Panc1 (cell line): ENCODE data around the gene ZDHHC14. TPM values are rescaled to one million over a fixed set of nuclear protein-coding genes. Genes with fewer than 3 reads are reported as not detected.

Experiments used
- ATAC-seq: fragments of 200-7000 bp; cut with Tn5 transposase; 2 replicates; pipeline ENCODE4 v1.9.1; 2020; ENCODE audit warnings: mild to moderate bottlenecking, moderate library complexity
- BruUV-seq: library from RNA; stranded (reverse); fragments of 400-500 nt; replicated peaks from 2 replicates; lab custom pipeline; 2021; lab: Mats Ljungman, UMichigan
- CTCF ChIA-PET: fragments of 300-600 bp; sonication (Branson Sonifier 250); formaldehyde crosslinking; loops from one replicate; lab custom pipeline; 2022; ENCODE audit warnings: antibody characterized with exemption; lab: Charles Lee
- POLR2A ChIA-PET: fragments of 300-600 bp; sonication (Branson Sonifier 250); formaldehyde crosslinking; loops from one replicate; lab custom pipeline; 2022; ENCODE audit warnings: antibody characterized with exemption; lab: Charles Lee
- DNase-seq: peaks from one replicate; pipeline ENCODE4 v3.0.0-alpha.2; 2010; ENCODE audit warnings: low read depth, low spot score
- H3K27ac ChIP-seq: 2 replicates; pipeline ENCODE4 v1.5.1; 2011; ENCODE audit warnings: mild to moderate bottlenecking, low read length, inconsistent platforms
- H3K27me3 ChIP-seq: fragments of 200-500 bp; sonication (Bioruptor generic); 2 replicates; pipeline ENCODE4 v1.6.0; 2014; ENCODE audit warnings: low read length, inconsistent platforms; ENCODE audit not compliant: control insufficient read depth, insufficient read depth
- H3K36me3 ChIP-seq: fragments of 200-500 bp; sonication (Bioruptor generic); 2 replicates; pipeline ENCODE4 v1.5.1; 2014; ENCODE audit warnings: inconsistent platforms, mild to moderate bottlenecking, low read length, moderate library complexity; ENCODE audit not compliant: control insufficient read depth, insufficient read depth
- H3K4me1 ChIP-seq: 2 replicates; pipeline ENCODE4 v1.5.1; 2011; ENCODE audit warnings: inconsistent platforms, mild to moderate bottlenecking, low read length, moderate library complexity; ENCODE audit not compliant: control insufficient read depth, insufficient read depth
- H3K4me3 ChIP-seq, 2 experiments: 2 replicates each; pipeline ENCODE4 v1.5.1; 2011 to 2012; ENCODE audit warnings: low read depth in 2 of 2, low read length in 2 of 2, mild to moderate bottlenecking in 2 of 2, inconsistent platforms in 1 of 2, moderate library complexity in 1 of 2
- H3K9me3 ChIP-seq: fragments of 200-500 bp; sonication (Bioruptor generic); 2 replicates; pipeline ENCODE4 v1.5.1; 2014; ENCODE audit warnings: low read depth, mild to moderate bottlenecking, inconsistent platforms, low read length, moderate library complexity; ENCODE audit not compliant: control insufficient read depth, insufficient read depth
- REST ChIP-seq, 2 experiments: IDR thresholded peaks; 2 replicates each; pipeline ENCODE4 v1.6.1; 2011 to 2012; ENCODE audit warnings: low read depth in 2 of 2, control low read depth in 1 of 2, low read length in 1 of 2, mild to moderate bottlenecking in 1 of 2, moderate library complexity in 1 of 2; ENCODE audit not compliant: insufficient read depth in 1 of 2
- SIN3A ChIP-seq: IDR thresholded peaks from 2 replicates; pipeline ENCODE4 v1.6.1; 2012; ENCODE audit warnings: low read depth, mild to moderate bottlenecking, low read length, moderate library complexity, borderline replicate concordance; ENCODE audit not compliant: insufficient read depth
- in situ Hi-C: cut with HindIII; loops from 2 replicates; pipeline ENCODE4 v1.10.0; 2016; ENCODE audit warnings: low sequenced_read_pairs, low pct_unique_long_range_greater_than_20kb
- intact Hi-C: fragments of 100-400 bp; cut with micrococcal nuclease; formaldehyde crosslinking; loops from one replicate; pipeline ENCODE4 v1.10.0; 2022; ENCODE audit not compliant: unreplicated experiment
- total RNA-seq: library from RNA; stranded (reverse); gene quantifications from one replicate; pipeline ENCODE4 v1.2.1, GENCODE V29; 2021; ENCODE audit not compliant: unreplicated experiment

Gene ZDHHC14
- total RNA-seq, 1 experiment from 2014 or later = 19.9 TPM

DNA sequence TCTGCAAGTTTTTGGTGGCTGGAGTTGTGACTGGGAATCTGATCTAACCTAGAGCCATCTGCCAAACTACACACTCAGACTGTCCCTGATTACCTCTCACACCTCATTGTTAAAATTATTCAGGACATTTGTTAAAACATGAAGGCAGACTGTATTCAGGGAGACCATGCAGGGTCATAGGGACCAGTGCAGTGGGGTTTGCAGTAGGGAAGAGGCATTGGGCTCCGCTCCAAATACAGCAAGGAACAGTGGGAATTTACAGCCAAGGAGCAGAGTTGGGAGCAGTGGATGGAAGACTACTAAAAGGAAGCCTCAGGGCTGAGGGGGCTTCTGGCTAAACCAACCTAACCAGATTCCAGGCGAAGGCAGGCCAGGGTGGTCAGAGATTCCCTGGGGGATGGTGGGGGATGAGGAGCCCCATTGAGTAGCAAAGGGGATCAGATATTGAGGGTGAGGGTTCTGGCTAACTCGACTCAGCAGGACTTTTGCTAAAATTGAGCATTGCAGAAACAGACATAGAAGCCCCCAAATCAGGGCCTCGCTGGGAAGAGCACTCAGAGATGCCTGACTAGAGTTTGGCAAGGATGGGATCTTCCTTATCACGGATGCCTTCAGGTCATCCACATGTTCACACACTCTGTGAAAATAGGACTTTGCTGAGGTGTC is 172.0 kb downstream of the ZDHHC14 start:
- intact Hi-C loops = no loop called here
- POLR2A ChIA-PET = no interaction called here
- Histone ChIP-seq H3K4me3 (no peak overlapping the region), H3K9me3 (no peaks in the 10 kb centered on the region), H3K27me3 (no peaks in the 10 kb centered on the region), H3K27ac (no peak overlapping the region), H3K4me1 (peaks cover 4% of the 10 kb centered on the region; the same call in 1 of the 2 replicates), H3K36me3 (no peaks in the 10 kb centered on the region; the same call in 1 of the 2 replicates)
- CTCF ChIA-PET = no interaction called here
- no peak for ATAC-seq
- in situ Hi-C loops = no loop called here
- no peak for DNase-seq
- no TSS peak for BruUV-seq
- TF ChIP-seq REST (IDR thresholded peaks at IDR 0.05; ENCODE audit: insufficient read depth in 1 of 2, low read depth in 2 of 2, low read length in 1 of 2) = no peak
- no peak for TF ChIP-seq SIN3A

- Histone ChIP-seq H3K9me3 (no peaks in the 10 kb centered on the region), H3K4me1 (peaks cover 4% of the 10 kb centered on the region; the same call in 1 of the 2 replicates), H3K4me3 (no peak overlapping the region), H3K27me3 (no peaks in the 10 kb centered on the region), H3K36me3 (no peaks in the 10 kb centered on the region; the same call in 1 of the 2 replicates), H3K27ac (no peak overlapping the region)
- intact Hi-C loops = no loop called here
- ATAC-seq (no peak), DNase-seq (no peak)
- no peak for TF ChIP-seq REST (IDR thresholded peaks at IDR 0.05; ENCODE audit: insufficient read depth in 1 of 2, low read depth in 2 of 2, low read length in 1 of 2)
- ChIA-PET POLR2A (interaction anchor here (0.6 kb wide), 1 partner anchor 67 kb away, joined by 15 read pairs; no protein-coding TSS in a partner anchor), CTCF (no interaction called here)
- no TSS peak for BruUV-seq
- in situ Hi-C loops = no loop called here
These were observed 173.8 kb downstream of the ZDHHC14 start for GRCh38 chr6:157554747-157555146.
